Stimulated activated CD8-positive, alpha-beta memory T cell treated with anti-CD3 and anti-CD28 coated beads, Interleukin-2, amount 100 ng/mL, for 48 hours (primary cell): ENCODE data around the gene FRMD4B.
"Not testable (repeated sequence)": the region's sequence is repeated elsewhere in the genome, so short reads cannot be mapped to it uniquely, and the experiment has no call there.

Experiments used
- DNase-seq, 2 donors: peaks; one replicate each; pipeline ENCODE4 v3.0.0-alpha.2; 2020; ENCODE audit warnings: low read depth in 2 of 2

FRMD4B gene

GRCh38 chr3:69244039-69244438, 141.8 kb downstream of the FRMD4B start:
- no peak for DNase-seq

- no peak for DNase-seq
These were observed 144.1 kb downstream of the FRMD4B start for GRCh38 chr3:69241769-69242168.

GRCh38 chr3:69240651-69241568, 145.0 kb downstream of the FRMD4B start:
- DNase-seq = no peak

- no peak for DNase-seq
These were observed 146.8 kb downstream of the FRMD4B start for GRCh38 chr3:69239063-69239462.

DNA sequence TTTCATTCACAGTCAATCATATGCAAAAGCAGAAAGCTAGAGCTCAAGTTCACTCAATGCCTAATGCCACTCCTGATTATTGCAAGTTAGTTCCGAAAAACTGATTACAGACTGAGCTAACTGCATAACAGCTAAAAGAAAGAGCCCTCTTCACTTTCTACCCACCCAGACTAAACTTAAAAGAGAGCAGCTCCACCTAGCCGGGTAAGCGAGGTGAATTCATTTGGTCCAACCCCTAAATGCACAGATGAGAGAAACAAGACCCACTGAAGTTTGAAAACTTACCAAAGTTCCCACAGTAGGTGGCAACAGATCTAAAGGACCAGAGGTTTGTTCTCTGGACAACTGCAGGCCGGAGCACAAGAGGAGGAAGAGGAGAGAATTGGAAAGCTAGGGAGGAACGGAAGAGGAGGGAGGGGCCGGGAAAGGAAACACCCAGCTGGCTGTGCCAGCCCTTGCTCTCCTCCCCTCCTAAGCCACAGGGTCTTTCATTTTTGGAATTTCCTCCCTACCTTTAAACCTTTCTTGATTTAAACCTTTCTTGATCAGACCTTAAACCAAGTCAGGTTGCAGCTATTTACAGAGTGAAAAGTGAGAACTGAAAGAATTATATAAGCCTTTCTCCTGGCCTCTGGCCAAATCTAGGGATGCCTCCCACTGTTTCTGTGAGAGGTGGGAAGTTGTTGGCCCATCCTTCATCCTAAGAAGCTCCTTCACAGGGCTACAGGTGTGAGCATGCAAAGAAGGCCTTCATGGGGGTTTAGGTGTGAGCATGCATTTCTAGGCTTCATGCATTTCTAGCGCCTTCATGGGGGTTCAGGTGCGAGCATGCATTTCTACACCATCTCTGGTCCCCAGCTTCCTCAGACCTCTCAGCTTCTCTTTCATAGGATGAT, 148.8 kb downstream of the FRMD4B start:
- DNase-seq = no peak

- no peak for DNase-seq
These were observed 150.0 kb downstream of the FRMD4B start for GRCh38 chr3:69235882-69236281.

DNA sequence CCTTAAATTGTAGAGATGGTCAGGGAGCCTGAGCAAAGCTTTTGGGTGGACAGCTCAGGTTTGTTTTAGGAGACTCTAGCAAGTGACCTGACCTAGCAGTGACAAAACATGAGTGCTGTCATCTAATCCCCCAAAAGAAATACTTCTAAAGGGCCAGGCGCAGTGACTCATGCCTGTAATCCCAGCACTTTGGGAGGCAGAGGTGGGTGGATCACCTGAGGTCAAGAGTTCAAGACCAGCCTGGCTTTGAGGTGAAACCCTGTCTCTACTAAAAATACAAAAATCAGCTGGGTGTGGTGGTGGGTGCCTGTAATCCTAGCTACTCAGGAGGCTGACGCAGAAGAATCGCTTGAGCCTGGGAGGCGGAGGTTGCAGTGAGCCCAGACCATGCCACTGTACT, 150.7 kb downstream of the FRMD4B start:
- DNase-seq = not testable (repeated sequence)

DNA sequence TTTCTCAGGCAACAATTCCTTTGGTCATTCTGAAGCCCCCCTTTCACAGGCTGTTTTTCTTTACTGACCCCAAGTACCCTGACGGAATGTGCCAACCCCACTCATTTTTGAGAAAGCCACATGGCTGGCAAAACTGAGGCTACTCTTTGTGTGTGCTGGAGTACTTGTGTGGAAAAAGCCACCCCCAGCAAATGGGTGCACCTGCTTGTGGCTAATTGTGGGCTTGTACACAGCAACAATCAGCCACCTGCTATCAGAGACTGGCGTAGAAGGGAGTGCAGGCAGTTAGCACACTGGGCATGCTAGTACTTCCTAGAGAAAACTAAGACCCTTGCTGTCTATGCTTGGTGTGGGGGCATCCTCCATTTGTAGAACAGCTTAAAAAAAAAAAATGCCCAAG, 153.4 kb downstream of the FRMD4B start:
- no peak for DNase-seq

- DNase-seq = no peak
These were observed 153.9 kb downstream of the FRMD4B start for GRCh38 chr3:69231929-69232440.

DNA sequence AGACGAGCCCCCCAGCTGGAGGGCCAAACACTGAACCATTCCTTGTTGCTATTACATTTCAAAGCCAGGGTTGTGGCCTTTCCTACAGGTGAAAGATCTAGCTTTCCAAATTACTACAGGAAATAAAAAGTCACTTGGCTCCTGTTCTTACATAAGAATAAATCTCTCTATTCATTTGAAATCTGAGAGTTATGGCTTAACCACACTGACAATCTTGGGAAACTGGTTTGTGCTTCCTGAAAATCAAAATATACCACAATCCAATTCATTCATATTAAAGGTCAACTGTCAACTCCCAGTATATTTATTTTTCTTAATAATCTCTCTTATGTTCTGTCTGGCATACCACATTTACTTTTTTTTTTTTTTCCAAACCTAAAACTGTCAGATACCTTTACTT, 159.8 kb downstream of the FRMD4B start:
- no peak for DNase-seq

- no peak for DNase-seq
These were observed 166.7 kb downstream of the FRMD4B start for GRCh38 chr3:69219101-69219708.

DNA sequence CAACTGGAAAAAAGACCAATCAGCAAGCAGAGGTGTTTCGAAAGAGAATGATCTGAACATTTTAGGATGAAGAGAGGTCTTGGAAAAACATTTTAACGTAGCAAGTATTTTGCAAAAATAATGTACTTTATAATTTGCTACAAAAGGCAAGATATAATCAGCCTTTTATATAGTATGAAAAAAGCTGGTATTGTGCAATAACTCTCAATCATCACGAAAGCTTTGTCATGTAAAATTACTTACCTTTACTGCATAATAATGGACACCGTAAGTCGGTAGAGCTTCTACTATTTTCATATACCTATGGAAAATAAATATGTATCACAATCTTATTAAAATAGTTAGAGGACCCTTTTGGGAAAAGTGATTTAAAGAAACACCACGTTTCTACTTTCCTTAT, 167.8 kb downstream of the FRMD4B start:
- no peak for DNase-seq

- DNase-seq = no peak
These were observed 168.9 kb downstream of the FRMD4B start for GRCh38 chr3:69216981-69217380.

DNA sequence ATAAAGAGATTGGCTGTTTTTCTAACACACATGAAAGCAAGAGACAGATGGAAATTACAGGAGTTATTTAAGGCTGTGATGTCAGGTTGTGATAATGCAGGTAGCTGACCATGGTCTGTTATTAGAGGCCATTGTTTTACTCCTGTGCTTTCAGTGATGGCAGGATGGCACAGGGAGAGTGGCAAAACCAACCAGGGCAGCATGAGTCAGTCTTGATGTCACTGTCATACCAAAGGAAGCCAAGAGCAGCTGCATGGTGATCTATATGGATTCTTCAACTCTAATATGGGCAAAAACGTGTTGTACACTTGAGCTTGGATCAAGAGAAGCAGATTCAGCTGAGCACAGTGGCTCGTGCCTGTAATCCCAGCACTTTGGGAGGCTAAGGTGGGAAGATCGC, 171.6 kb downstream of the FRMD4B start:
- DNase-seq = no peak

GRCh38 chr3:69212411-69213160, 173.3 kb downstream of the FRMD4B start:
- DNase-seq = no peak

GRCh38 chr3:69210068-69210730, 175.7 kb downstream of the FRMD4B start:
- DNase-seq = no peak

- DNase-seq = no peak
These were observed 176.5 kb downstream of the FRMD4B start for GRCh38 chr3:69209413-69209812.

DNA sequence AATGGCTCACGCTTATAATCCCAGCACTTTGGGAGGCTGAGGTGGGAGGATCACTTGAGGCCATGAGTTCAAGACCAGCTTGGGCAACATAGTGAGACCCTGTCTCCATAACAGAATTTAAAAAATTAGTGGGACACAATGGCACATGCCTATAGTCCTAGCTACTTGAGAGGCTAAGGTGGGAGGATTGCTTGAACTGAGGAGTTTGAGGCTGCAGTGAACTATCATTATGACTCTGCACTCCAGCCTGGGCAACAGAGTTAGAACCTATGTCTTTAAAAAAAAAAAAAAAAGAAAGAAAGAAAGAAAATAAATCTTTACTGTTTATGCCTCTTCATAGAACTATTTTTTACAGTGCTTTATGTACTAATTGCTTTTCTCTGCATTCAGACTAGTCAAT, 178.9 kb downstream of the FRMD4B start:
- DNase-seq = no peak

- no peak for DNase-seq
These were observed 180.5 kb downstream of the FRMD4B start for GRCh38 chr3:69205385-69205784.

GRCh38 chr3:69204315-69204957, 181.5 kb downstream of the FRMD4B start:
- DNase-seq = no peak
